ENCODE data around the gene HS6ST1.

DNA sequence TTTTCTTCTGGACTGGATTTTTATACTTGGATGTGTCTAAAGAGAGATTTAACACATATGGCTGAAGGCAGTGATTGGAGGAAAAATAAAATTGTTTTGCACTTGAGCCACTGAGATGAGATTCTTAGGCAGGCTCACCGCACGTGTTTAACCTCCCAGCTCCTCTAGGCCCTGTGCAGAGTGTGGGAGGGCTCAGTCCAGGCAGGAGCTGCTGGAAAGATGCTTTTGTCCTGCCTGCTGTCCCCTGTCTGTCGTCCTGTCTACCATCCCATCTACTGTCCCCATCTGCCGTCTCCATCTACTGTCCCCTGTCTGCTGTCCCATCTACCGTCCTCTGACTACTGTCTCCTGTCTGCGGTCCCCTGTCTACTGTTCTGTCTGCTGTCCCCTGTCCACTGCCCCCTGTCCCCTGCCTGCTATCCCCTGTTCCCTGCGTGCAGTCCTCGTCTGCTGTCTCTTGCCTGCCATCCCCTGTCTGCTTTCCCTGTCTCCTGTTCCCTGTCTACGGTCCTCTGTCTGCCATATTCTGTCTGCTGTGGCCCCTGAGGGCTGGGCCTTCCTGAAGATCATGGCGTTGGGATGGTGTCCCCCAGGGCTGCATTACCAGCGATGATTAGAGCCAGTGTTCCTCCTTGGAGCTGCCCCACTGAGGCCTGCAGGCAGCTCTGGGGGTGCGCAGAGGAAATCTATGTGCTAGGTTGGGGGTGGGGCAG is 43.7 kb upstream of the HS6ST1 start:
- TF ChIP-seq, protein P1, sequence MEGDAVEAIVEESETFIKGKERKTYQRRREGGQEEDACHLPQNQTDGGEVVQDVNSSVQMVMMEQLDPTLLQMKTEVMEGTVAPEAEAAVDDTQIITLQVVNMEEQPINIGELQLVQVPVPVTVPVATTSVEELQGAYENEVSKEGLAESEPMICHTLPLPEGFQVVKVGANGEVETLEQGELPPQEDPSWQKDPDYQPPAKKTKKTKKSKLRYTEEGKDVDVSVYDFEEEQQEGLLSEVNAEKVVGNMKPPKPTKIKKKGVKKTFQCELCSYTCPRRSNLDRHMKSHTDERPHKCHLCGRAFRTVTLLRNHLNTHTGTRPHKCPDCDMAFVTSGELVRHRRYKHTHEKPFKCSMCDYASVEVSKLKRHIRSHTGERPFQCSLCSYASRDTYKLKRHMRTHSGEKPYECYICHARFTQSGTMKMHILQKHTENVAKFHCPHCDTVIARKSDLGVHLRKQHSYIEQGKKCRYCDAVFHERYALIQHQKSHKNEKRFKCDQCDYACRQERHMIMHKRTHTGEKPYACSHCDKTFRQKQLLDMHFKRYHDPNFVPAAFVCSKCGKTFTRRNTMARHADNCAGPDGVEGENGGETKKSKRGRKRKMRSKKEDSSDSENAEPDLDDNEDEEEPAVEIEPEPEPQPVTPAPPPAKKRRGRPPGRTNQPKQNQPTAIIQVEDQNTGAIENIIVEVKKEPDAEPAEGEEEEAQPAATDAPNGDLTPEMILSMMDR (optimal IDR thresholded peaks at IDR 0.05 in 1 of 3, IDR thresholded peaks at IDR 0.05 in 1 of 3, conservative IDR thresholded peaks at IDR 0.05 in 1 of 3; ENCODE audit: extremely low read depth in 1 of 3, insufficient read depth in 2 of 3, low read length in 3 of 3): no peak
- TF ChIP-seq EZH2 (IDR thresholded peaks at IDR 0.05; ENCODE audit: low read length): no peak
